Measurements from ENCODE around the gene PREB.

PREB gene

DNA sequence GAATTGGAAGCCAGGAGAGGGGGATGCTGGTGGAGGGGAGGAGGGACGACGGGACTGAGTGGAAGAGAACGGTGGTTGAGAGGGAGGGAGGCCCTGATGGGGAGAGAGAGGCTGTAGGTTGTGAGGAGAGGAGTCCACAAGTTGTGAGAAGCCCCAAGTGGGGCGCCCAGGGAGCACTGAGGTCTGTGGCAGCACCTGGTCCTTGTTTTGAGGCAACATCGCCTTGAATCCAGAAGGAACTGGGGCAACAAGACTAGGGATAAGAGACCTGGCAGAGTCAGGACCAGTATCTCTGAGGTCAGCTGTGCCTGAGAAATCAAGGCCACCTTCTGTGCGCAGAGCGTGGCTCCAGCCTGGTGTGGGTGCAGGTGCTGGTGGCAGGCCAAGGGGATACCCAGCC, 3.7 kb upstream of the PREB start:
- no peak overlapping the region for H3K27ac ChIP-seq
- TF ChIP-seq ZFX (IDR thresholded peaks at IDR 0.05; ENCODE audit: borderline replicate concordance) (no peak), CTCF (IDR thresholded peaks at IDR 0.05) (no peak)

- no peak for TF ChIP-seq CTCF (IDR thresholded peaks at IDR 0.05)
- TF ChIP-seq ZFX (IDR thresholded peaks at IDR 0.05; ENCODE audit: borderline replicate concordance), result no peak
- no peak overlapping the region for H3K27ac ChIP-seq
These were observed 3.0 kb upstream of the PREB start for GRCh38 chr2:27137322-27137935.

GRCh38 chr2:27136751-27137150, 2.3 kb upstream of the PREB start:
- no peak overlapping the region for H3K27ac ChIP-seq
- TF ChIP-seq ZFX (IDR thresholded peaks at IDR 0.05; ENCODE audit: borderline replicate concordance), result no peak
- no peak for TF ChIP-seq CTCF (IDR thresholded peaks at IDR 0.05)

- H3K27ac ChIP-seq, result no peak overlapping the region
- TF ChIP-seq ZFX (IDR thresholded peaks at IDR 0.05; ENCODE audit: borderline replicate concordance) (no peak), CTCF (IDR thresholded peaks at IDR 0.05) (no peak)
These were observed 1.1 kb upstream of the PREB start for GRCh38 chr2:27135478-27135955.

DNA sequence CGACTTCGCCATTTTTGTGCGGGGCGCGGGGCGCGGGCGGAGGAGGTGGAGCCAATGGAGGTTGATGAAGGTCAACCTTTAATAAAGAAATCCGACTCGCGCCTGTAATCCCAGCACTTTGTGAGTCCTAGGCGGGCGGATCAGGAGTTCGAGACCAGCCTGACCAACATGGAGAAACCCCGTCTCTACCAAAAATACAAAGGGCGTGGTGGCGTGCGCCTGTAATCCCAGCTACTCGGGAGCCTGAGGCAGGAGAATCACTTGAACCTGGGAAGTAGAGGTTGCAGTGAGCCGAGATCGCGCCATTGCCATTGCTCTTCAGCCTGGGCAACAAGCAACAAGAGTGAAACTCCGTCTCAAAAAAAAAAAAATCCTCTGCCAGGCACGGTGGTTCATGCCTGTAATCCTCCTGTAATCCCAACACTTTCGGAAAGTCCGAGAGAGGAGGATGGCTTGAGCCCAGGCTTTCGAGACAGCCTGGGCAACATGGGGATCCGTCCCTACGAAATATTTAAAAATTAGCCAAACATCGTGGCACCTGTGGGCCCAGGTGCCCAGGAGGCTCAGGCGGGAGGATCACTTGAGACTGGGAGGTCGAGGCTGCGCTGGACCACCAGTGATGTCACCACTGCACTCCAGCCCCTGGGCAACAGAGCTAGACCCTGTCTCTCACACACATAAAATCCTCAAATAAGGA, 493 bp upstream of the PREB start:
- H3K27ac ChIP-seq, result peak overlapping the region; percentile 69

GRCh38 chr2:27133195-27133875, 1.1 kb downstream of the PREB start:
- TF ChIP-seq CTCF (IDR thresholded peaks at IDR 0.05), result no peak
- no peak for TF ChIP-seq ZFX (IDR thresholded peaks at IDR 0.05; ENCODE audit: borderline replicate concordance)
- peak overlapping the region; percentile 69 for H3K27ac ChIP-seq

More for the DNA sequence above, 493 bp upstream of the PREB start:
- TF ChIP-seq ZFX (IDR thresholded peaks at IDR 0.05; ENCODE audit: borderline replicate concordance) (no peak), CTCF (IDR thresholded peaks at IDR 0.05) (no peak)

DNA sequence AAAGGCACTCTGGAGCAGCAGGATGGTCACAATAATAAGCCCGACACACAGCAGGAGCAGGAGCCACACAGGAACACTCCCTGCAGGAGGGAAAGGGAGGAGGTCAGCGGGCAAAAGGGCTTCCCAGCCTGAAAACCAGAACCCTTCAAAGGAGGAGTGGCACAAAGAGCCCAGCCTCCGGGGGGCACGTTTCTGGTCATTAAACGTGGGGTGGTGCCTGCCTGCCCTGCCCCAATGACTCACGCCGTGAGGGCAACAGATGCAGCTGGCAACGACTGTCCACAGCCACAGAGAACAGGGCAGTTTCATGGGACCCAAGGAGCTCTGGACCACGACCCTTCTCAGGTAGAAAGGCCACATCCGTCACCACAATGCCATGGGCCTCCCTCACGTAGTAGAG, 3.0 kb downstream of the PREB start:
- H3K27ac ChIP-seq, result no peak overlapping the region
- TF ChIP-seq ZFX (IDR thresholded peaks at IDR 0.05; ENCODE audit: borderline replicate concordance), result no peak
- no peak for TF ChIP-seq CTCF (IDR thresholded peaks at IDR 0.05)

Measured in 22Rv1 (cell line).